DOHH2 (cell line): ENCODE data around the gene NAA10.

Source experiments
- H3F3A ChIP-seq: fragments of 200-600 bp; sonication (generic), shearing (Covaris generic); 2 replicates; pipeline ENCODE4 v1.6.0; 2016; ENCODE audit warnings: antibody characterized with exemption, mild to moderate bottlenecking; ENCODE audit not compliant: control insufficient read depth, insufficient read depth
- H3K27ac ChIP-seq: fragments of 200-600 bp; sonication (generic); 2 replicates; pipeline ENCODE4 v1.5.1; 2014; ENCODE audit warnings: low read depth, mild to moderate bottlenecking, low read length, moderate library complexity
- H3K27me3 ChIP-seq: fragments of 200-600 bp; sonication (generic); 2 replicates; pipeline ENCODE4 v1.6.1; 2014; ENCODE audit warnings: mild to moderate bottlenecking, low read length, mixed read lengths; ENCODE audit not compliant: control insufficient read depth
- H3K36me3 ChIP-seq: fragments of 200-600 bp; sonication (generic); 2 replicates; pipeline ENCODE4 v1.6.1; 2014; ENCODE audit warnings: mild to moderate bottlenecking, low read length, moderate library complexity, mixed read lengths; ENCODE audit not compliant: control insufficient read depth
- H3K4me1 ChIP-seq: fragments of 200-600 bp; sonication (generic); 2 replicates; pipeline ENCODE4 v1.6.1; 2014; ENCODE audit warnings: mild to moderate bottlenecking, low read length, mixed read lengths; ENCODE audit not compliant: control insufficient read depth
- H3K4me2 ChIP-seq: fragments of 200-600 bp; sonication (generic); 2 replicates; pipeline ENCODE4 v1.6.0; 2014; ENCODE audit warnings: mild to moderate bottlenecking, low read length, moderate library complexity
- H3K4me3 ChIP-seq: fragments of 200-600 bp; sonication (generic); 2 replicates; pipeline ENCODE4 v1.5.1; 2014; ENCODE audit warnings: mild to moderate bottlenecking, low read length, mixed read lengths
- H3K79me2 ChIP-seq: fragments of 200-600 bp; sonication (generic); 2 replicates; pipeline ENCODE4 v1.6.1; 2014; ENCODE audit warnings: mild to moderate bottlenecking, low read length, mixed read lengths; ENCODE audit not compliant: control insufficient read depth
- H3K9me2 ChIP-seq: fragments of 200-600 bp; sonication (generic); replicated peaks from 2 replicates; pipeline ENCODE4 v1.6.1; 2014; ENCODE audit warnings: mild to moderate bottlenecking, low read length, mixed read lengths; ENCODE audit not compliant: control insufficient read depth
- H3K9me3 ChIP-seq: fragments of 200-600 bp; sonication (generic); 2 replicates; pipeline ENCODE4 v1.6.1; 2014; ENCODE audit warnings: antibody characterized with exemption, low read length, mixed read lengths; ENCODE audit not compliant: control insufficient read depth, insufficient read depth
- H4K20me1 ChIP-seq: fragments of 200-600 bp; sonication (generic); 2 replicates; pipeline ENCODE4 v1.6.0; 2014; ENCODE audit warnings: low read depth, mild to moderate bottlenecking, antibody characterized with exemption, low read length, moderate library complexity; ENCODE audit not compliant: control insufficient read depth, insufficient read depth
- EZH2phosphoT487 ChIP-seq: fragments of 200-600 bp; sonication (generic); IDR thresholded peaks from 2 replicates; pipeline ENCODE4 v1.6.1; 2017; ENCODE audit warnings: borderline replicate concordance, mild to moderate bottlenecking, antibody characterized with exemption, low read length, moderate library complexity, mixed read lengths
- TF ChIP-seq, protein P1 (sequence below): fragments of 200-600 bp; sonication (generic); IDR thresholded peaks from one replicate; pipeline ENCODE4 v1.5.1; 2014; ENCODE audit warnings: antibody characterized with exemption, mild to moderate bottlenecking, low read depth, low read length; ENCODE audit not compliant: poor library complexity, severe bottlenecking

The NAA10 gene

DNA sequence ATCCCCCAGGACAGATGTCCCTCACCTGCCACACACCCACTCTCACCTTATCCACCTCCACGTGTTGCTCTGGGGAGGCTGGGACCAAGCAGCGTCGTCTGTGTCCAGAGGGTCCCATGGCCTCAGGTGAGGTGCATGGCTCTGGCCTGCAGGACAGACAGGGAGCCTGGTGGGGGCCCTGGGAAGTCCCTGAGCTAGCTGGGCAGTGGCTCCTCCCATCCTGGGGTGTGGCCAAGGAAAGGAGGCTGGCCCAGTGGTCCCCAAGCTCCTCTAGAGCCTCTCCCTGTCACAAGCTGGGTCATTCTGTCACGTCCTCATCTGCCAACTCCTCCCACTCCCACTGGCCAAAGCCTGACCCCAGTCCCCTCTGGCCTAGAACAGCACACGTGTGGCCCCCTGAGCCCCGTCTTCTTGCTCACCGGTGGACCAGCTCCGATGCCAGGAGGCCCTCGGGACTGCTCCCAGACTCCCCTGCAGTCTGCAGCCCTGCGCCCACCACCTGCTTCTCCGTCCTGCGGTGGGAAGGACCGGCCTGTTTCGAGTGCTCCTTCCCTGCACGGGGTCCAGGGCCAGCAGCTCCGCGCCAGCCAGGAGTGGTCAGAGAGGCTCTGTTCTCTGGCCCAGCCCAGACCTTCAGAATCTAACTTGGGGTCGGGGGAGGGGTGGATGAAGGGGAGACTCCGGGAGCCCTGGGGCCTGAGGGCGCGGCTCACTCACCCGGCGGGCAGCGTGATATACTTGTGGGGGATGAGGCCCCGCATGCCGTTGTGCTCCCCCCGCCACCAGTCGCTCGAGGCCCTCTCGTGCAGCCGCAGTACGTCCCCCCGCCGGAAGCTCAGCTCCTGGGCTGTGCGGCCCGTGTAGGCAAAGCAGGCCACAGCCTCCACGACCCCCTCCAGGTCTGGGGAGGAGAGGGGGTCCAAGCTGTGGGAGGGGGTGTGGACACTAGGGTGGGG, 25.5 kb downstream of the NAA10 start:
- Histone ChIP-seq H3F3A (no peaks in the 10 kb centered on the region; the same call in 1 of the 2 replicates), H3K27ac (no peak overlapping the region), H3K9me2 (no peaks in the 10 kb centered on the region), H4K20me1 (no peaks in the 10 kb centered on the region), H3K79me2 (no peaks in the 10 kb centered on the region), H3K4me3 (no peak overlapping the region), H3K4me1 (peaks cover 3% of the 10 kb centered on the region), H3K36me3 (peaks cover 5% of the 10 kb centered on the region), H3K9me3 (no peaks in the 10 kb centered on the region), H3K27me3 (no peaks in the 10 kb centered on the region), H3K4me2 (no peak overlapping the region)
- TF ChIP-seq, protein P1, sequence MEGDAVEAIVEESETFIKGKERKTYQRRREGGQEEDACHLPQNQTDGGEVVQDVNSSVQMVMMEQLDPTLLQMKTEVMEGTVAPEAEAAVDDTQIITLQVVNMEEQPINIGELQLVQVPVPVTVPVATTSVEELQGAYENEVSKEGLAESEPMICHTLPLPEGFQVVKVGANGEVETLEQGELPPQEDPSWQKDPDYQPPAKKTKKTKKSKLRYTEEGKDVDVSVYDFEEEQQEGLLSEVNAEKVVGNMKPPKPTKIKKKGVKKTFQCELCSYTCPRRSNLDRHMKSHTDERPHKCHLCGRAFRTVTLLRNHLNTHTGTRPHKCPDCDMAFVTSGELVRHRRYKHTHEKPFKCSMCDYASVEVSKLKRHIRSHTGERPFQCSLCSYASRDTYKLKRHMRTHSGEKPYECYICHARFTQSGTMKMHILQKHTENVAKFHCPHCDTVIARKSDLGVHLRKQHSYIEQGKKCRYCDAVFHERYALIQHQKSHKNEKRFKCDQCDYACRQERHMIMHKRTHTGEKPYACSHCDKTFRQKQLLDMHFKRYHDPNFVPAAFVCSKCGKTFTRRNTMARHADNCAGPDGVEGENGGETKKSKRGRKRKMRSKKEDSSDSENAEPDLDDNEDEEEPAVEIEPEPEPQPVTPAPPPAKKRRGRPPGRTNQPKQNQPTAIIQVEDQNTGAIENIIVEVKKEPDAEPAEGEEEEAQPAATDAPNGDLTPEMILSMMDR: no peak
- TF ChIP-seq EZH2phosphoT487: no peak

DNA sequence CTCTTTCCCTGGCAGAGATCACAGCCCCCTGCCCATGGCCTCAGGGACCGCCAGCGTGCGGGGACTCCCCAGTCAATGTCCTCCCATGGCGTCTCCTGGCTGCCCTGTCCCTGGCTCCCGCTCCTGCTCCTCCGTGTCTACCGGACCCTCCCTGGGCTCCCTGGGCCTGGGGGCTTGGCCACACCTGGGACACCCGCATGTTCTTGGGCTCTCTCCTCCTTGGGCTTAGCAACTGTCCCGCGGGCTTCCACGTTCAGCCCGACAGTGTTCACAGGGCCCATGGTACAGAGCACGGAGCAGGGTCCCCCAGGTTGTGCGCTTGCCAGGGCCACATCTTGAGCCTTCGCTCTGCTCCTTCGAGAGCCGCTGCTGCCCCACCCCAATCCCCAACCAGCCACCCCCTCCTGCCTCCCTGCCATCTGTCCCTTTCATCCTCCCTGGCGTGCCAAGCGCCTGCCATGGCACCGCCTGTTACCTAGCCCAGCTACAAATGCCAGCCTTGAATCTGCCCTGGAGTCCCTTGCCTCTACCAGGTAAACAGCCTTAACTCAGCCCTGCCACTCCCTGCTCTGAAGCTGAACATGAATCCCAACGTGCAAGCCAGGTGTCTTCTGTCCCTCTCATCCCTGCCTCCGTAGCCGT, 26.5 kb downstream of the NAA10 start:
- Histone ChIP-seq H3K4me3 (no peak overlapping the region), H4K20me1 (no peaks in the 10 kb centered on the region), H3K4me1 (peaks cover 13% of the 10 kb centered on the region), H3F3A (no peaks in the 10 kb centered on the region; the same call in 1 of the 2 replicates), H3K79me2 (no peaks in the 10 kb centered on the region), H3K9me2 (no peaks in the 10 kb centered on the region), H3K27ac (no peak overlapping the region), H3K9me3 (no peaks in the 10 kb centered on the region), H3K36me3 (no peaks in the 10 kb centered on the region), H3K27me3 (no peaks in the 10 kb centered on the region), H3K4me2 (no peak overlapping the region)
- no peak for TF ChIP-seq EZH2phosphoT487
- TF ChIP-seq, protein P1: no peak

DNA sequence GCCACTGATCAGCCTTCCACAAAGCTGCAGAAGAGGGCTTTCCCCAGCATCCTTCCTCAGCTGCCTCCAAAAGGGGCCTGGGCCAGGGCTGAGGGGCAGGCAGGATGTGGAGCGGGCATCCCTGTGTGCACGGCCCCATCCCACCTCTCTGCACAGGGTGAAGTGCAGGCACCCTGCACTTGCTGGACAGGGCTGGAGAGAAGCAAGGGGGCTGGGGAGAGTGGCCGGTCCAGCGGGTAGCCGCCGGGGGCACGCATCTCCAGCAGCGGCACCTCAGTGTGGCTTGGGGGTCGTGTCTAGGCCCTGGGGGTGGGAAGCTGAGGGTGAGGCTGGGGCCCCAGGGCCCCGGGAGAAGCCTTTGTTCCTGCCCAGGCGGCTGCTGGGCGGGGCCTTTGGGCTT, 27.4 kb downstream of the NAA10 start:
- no peaks in the 10 kb centered on the region for H3K27me3 ChIP-seq
- H3K27ac ChIP-seq: no peak overlapping the region
- no peaks in the 10 kb centered on the region for H3K9me2 ChIP-seq
- H3K4me3 ChIP-seq: no peak overlapping the region
- H3F3A ChIP-seq: no peaks in the 10 kb centered on the region; the same call in 1 of the 2 replicates
- no peaks in the 10 kb centered on the region for H3K9me3 ChIP-seq
- TF ChIP-seq, protein P1: no peak
- TF ChIP-seq EZH2phosphoT487: no peak
- no peaks in the 10 kb centered on the region for H3K36me3 ChIP-seq
- no peak overlapping the region for H3K4me2 ChIP-seq
- no peaks in the 10 kb centered on the region for H3K79me2 ChIP-seq
- no peaks in the 10 kb centered on the region for H4K20me1 ChIP-seq
- H3K4me1 ChIP-seq: peaks cover 17% of the 10 kb centered on the region
